ENCODE results near the gene ANKS4B.
"Not testable (repeated sequence)": the region's sequence is repeated elsewhere in the genome, so short reads cannot be mapped to it uniquely, and the experiment has no call there.

The ANKS4B gene

DNA sequence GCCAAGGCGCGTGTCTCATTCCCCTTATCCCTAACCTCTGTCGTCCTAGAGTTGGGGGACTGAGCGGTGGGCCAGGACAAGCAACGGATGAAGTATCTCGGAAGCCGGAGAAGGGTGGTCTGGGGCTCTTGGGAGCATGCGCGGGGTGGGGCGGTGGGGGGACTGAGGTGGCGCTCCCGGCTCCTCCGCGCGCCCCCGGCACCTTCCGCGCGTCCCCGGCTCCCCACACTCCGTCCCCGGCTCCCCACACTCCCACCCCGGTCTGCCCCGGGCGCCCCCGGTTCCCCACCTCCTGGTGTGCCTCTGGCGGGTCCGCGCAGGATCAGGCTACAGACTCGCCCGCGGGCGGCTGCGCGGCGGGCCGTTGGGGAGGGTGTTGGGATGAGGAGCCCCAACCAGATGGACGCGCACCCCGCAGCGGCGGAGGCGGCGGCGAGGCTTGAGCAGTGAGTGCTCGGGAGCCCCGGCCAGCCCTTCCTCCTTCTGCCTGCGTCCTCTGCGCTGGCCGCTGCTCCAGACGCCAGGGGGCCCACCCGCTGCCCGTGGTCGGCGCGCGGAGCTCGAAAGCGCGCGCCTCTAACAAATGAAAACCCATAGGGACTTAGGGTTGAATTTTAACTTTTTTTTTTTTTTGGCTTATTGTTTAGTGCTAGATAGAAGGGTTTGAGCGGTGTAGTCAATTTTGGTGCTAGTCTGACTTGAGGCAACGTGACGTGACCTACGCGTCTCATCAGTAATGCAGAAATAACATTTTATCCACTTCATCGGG lies 50.2 kb downstream of the ANKS4B start:
- no peak for DNase-seq (ENCODE audit: extremely low read depth in 1 of 2, low read depth in 1 of 2)

DNA sequence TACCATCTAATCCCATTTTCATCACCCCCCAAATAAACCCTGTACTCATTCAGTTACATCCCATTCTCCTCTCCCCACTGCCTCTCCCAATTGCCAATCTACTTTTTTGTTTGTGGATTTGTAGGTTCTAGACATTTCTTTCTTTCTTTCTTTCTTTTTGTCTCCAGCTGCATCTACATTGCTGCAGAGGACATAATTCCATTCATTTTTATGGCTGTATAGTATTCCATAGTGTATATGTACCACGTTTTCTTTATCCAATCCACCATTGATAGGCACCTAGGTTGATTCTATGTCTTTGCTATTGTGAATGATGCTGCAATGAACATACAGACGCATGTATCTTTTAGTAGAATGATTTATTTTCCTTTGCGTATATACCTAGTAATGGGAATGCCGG lies 50.9 kb downstream of the ANKS4B start:
- DNase-seq (ENCODE audit: extremely low read depth in 1 of 2, low read depth in 1 of 2), result no peak

DNA sequence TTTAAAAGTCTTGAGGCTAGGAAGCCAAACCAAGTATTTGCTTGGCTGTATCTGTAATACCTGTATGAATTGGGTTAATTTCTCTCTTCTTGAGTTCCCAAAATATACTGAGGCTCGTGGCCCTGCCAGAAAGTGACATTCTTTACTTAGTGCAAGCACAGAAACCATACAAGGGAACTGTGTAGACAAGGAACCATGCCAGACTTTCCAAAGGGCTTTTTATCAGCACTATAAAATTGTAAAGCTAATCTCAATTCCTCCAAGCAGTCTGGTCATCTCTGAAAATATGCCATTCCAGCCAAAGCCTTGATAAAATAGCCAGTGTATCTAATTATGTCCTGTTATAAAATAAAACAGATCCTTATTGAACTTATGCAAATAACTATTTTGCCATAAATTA lies 51.8 kb downstream of the ANKS4B start:
- DNase-seq (ENCODE audit: extremely low read depth in 1 of 2, low read depth in 1 of 2), result no peak

DNA sequence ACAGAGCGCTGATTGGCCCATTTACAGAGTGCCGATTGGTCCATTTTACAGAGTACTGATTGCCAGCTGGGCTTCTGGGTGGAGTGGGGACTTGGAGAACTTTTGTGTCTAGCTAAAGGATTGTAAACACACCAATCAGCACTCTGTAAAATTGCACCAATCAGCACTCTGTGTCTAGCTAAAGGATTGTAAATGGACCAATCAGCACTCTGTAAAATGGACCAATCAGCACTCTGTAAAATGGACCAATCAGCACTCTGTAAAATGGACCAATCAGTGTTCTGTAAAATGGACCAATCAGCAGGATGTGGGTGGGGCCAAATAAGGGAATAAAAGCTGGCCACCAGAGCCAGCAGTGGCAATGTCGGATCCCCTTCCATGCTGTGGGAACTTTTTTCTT lies 56.3 kb downstream of the ANKS4B start:
- DNase-seq (ENCODE audit: extremely low read depth in 1 of 2, low read depth in 1 of 2), result not testable (repeated sequence)

- peak; percentile 9 to 53 for DNase-seq (ENCODE audit: extremely low read depth in 1 of 2, low read depth in 1 of 2)
Observed at GRCh38 chr16:21300309-21301167, 67.0 kb downstream of the ANKS4B start.

GRCh38 chr16:21301168-21301894 lies 67.8 kb downstream of the ANKS4B start:
- peak; percentile 16 to 30 for DNase-seq (ENCODE audit: extremely low read depth in 1 of 2, low read depth in 1 of 2)

DNA sequence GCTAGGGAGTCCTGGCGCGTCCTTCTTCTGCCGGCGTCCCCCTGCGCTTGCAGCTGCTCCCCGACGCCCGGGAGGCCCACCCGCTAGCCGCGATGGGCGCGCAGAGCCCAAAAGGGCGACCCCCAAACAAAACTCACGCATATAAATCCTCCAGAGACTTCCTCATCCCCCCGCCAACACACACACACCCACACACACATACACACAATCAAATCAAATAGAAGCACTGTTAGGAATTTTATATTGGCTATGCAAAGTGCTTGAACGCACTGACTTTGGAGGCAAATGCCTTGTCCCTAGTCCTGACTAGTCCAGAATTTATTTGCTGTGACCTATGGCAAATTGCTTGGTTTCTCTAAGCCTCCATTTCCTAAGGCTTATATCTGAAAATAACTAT lies 68.4 kb downstream of the ANKS4B start:
- no peak for DNase-seq (ENCODE audit: extremely low read depth in 1 of 2, low read depth in 1 of 2)

- DNase-seq (ENCODE audit: extremely low read depth in 1 of 2, low read depth in 1 of 2), result no peak
Observed at GRCh38 chr16:21302454-21302853, 69.0 kb downstream of the ANKS4B start.

DNA sequence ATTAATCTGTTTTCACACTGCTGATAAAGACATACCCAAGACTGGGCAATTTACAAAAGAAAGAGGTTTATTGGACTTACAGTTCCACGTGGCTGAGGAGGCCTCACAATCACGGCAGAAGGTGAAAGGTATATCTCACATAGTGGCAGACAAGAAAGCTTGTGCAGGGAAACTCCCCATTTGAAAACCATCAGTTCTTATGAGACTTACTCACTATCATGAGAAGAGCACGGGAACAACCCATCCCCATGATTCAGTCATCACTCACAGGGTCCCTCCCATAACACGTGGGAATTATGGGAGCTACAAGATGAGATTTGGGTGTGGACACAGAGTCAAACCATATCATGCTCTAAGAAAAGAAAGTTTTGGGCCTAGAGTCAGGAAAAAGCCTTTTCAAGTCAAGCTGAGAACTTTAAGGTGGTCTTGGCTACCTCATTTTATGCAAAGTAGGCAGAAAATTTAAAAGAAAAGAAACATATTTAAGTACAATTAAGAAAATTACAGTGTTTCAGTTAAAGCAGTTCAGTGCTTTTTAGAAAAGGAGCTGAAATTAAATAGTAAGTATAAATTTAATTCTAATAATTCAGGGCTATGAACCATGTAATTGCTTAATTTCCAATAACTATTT lies 69.5 kb downstream of the ANKS4B start:
- no peak for DNase-seq (ENCODE audit: extremely low read depth in 1 of 2, low read depth in 1 of 2)
